HCT116 (cell line): ENCODE data around the gene ARHGAP45. TPM values are rescaled to one million over a fixed set of nuclear protein-coding genes. Genes with fewer than 3 reads are reported as not detected.

Experiments
- ATAC-seq: fragments of 200-7000 bp; cut with Tn5 transposase; 2 replicates; pipeline ENCODE4 v1.9.1; 2020; ENCODE audit warnings: mild to moderate bottlenecking, moderate library complexity
- BruUV-seq: library from RNA; stranded (reverse); fragments of 400-500 nt; replicated peaks from 2 replicates; lab custom pipeline; 2021; lab: Mats Ljungman, UMichigan
- CTCF ChIA-PET: fragments of 300-600 bp; sonication (Branson Sonifier 250); formaldehyde crosslinking; loops from one replicate; lab custom pipeline; 2021; ENCODE audit warnings: antibody characterized with exemption; lab: Charles Lee
- POLR2A ChIA-PET: fragments of 300-600, 350-600 bp; sonication (Branson Sonifier 250); formaldehyde crosslinking; loops from one replicate; lab custom pipeline; 2021; ENCODE audit warnings: antibody characterized with exemption; lab: Charles Lee
- RAD21 ChIA-PET, 2 experiments: fragments of 300-600 bp; sonication (Branson Sonifier 250); formaldehyde crosslinking; loops; one replicate each; lab custom pipeline; 2023; ENCODE audit warnings: low total read pairs in 2 of 2; ENCODE audit not compliant: uncharacterized antibody in 2 of 2, unreplicated experiment in 2 of 2, low non-redundant PET in 1 of 2; lab: Charles Lee
- DNase-seq: peaks from one replicate; pipeline ENCODE4 v3.0.0-alpha.2; 2010; ENCODE audit warnings: low read depth, low spot score
- H2AFZ ChIP-seq: fragments of 200-600 bp; shearing (Covaris generic), sonication (generic); 2 replicates; pipeline ENCODE4 v1.6.1; 2017; ENCODE audit warnings: low read depth, mixed run types, mixed read lengths, antibody characterized with exemption, low read length; ENCODE audit not compliant: poor library complexity, severe bottlenecking
- H3K27ac ChIP-seq: 2 replicates; pipeline ENCODE4 v1.5.1; 2012; ENCODE audit warnings: low read depth, low read length
- H3K27me3 ChIP-seq: fragments of 200-600 bp; sonication (generic); 2 replicates; pipeline ENCODE4 v1.6.1; 2016; ENCODE audit warnings: mixed run types, low read length, mixed read lengths; ENCODE audit not compliant: insufficient read depth
- H3K36me3 ChIP-seq, 2 experiments: fragments of 200-500 bp in 1 of 2; fragments of 200-600 bp in 1 of 2; sonication (Bioruptor generic) in 1 of 2; sonication (generic) in 1 of 2; 2 replicates each; pipeline versions ENCODE4 v1.5.1 to v1.6.1; 2014 to 2016; ENCODE audit warnings: low read length in 2 of 2, inconsistent platforms in 1 of 2, mixed read lengths in 1 of 2, mixed run types in 1 of 2; ENCODE audit not compliant: insufficient read depth in 2 of 2, control insufficient read depth in 1 of 2
- H3K4me1 ChIP-seq, 2 experiments: fragments of 200-600 bp in 1 of 2; sonication (generic) in 1 of 2; 2 replicates each; pipeline versions ENCODE4 v1.5.1 to v1.6.1; 2012 to 2017; ENCODE audit warnings: low read length in 2 of 2, inconsistent platforms in 1 of 2, mild to moderate bottlenecking in 1 of 2, mixed read lengths in 1 of 2, mixed run types in 1 of 2, moderate library complexity in 1 of 2; ENCODE audit not compliant: insufficient read depth in 2 of 2, control insufficient read depth in 1 of 2
- H3K4me2 ChIP-seq: fragments of 200-600 bp; sonication (generic); 2 replicates; pipeline ENCODE4 v1.6.1; 2017; ENCODE audit warnings: mixed run types, low read length, mixed read lengths
- H3K4me3 ChIP-seq, 2 experiments: fragments of 200-600 bp in 1 of 2; sonication (generic) in 1 of 2; replicated peaks in 1 of 2; 2 replicates each; pipeline ENCODE4 v1.5.1; 2011 to 2016; ENCODE audit warnings: low read length in 2 of 2, control low read depth in 1 of 2, low read depth in 1 of 2, mild to moderate bottlenecking in 1 of 2, mixed read lengths in 1 of 2, mixed run types in 1 of 2
- H3K79me2 ChIP-seq: fragments of 200-600 bp; sonication (generic); 2 replicates; pipeline ENCODE4 v1.6.1; 2017; ENCODE audit warnings: mild to moderate bottlenecking, mixed run types, low read length, moderate library complexity, mixed read lengths; ENCODE audit not compliant: insufficient read depth
- H3K9ac ChIP-seq: fragments of 200-600 bp; sonication (generic); 2 replicates; pipeline ENCODE4 v1.6.1; 2016; ENCODE audit warnings: low read length, mixed read lengths
- H3K9me2 ChIP-seq: fragments of 200-600 bp; sonication (generic), shearing (Covaris generic); 2 replicates; pipeline ENCODE4 v1.6.1; 2017; ENCODE audit warnings: mixed run types, mild to moderate bottlenecking, moderate library complexity; ENCODE audit not compliant: insufficient read depth
- H3K9me3 ChIP-seq, 2 experiments: fragments of 200-500 bp in 1 of 2; fragments of 200-600 bp in 1 of 2; sonication (Bioruptor generic) in 1 of 2; sonication (generic) in 1 of 2; 2 replicates each; pipeline ENCODE4 v1.6.1; 2014 to 2017; ENCODE audit warnings: low read length in 2 of 2, mixed read lengths in 2 of 2, inconsistent platforms in 1 of 2, low read depth in 1 of 2, mild to moderate bottlenecking in 1 of 2, mixed run types in 1 of 2, moderate library complexity in 1 of 2; ENCODE audit not compliant: control insufficient read depth in 1 of 2, insufficient read depth in 1 of 2
- H4K20me1 ChIP-seq: fragments of 200-600 bp; sonication (generic), shearing (Covaris generic); 2 replicates; pipeline ENCODE4 v1.6.1; 2017; ENCODE audit warnings: mixed run types, mild to moderate bottlenecking, moderate library complexity; ENCODE audit not compliant: insufficient read depth
- ATF3 ChIP-seq: IDR thresholded peaks from 2 replicates; pipeline ENCODE4 v1.6.1; 2012
- CEBPB ChIP-seq: IDR thresholded peaks from 2 replicates; pipeline ENCODE4 v1.6.1; 2012; ENCODE audit warnings: low read depth
- EGR1 ChIP-seq: IDR thresholded peaks from 2 replicates; pipeline ENCODE4 v1.6.1; 2012; ENCODE audit warnings: low read depth
- JUND ChIP-seq: IDR thresholded peaks from 2 replicates; pipeline ENCODE4 v1.6.1; 2012
- POLR2A ChIP-seq: IDR thresholded peaks from 2 replicates; pipeline ENCODE4 v1.7.0; 2011; ENCODE audit warnings: borderline replicate concordance; ENCODE audit not compliant: insufficient read depth, insufficient read length; ENCODE audit errors: extremely low read depth
- RAD21 ChIP-seq: IDR thresholded peaks from 2 replicates; pipeline ENCODE4 v1.6.1; 2012; ENCODE audit warnings: low read depth, mild to moderate bottlenecking
- SIN3A ChIP-seq: IDR thresholded peaks from 2 replicates; pipeline ENCODE4 v1.6.1; 2012; ENCODE audit warnings: low read depth
- SP1 ChIP-seq: IDR thresholded peaks from 2 replicates; pipeline ENCODE4 v1.6.1; 2012; ENCODE audit warnings: low read depth
- SRF ChIP-seq: IDR thresholded peaks from 2 replicates; pipeline ENCODE4 v1.6.1; 2012; ENCODE audit warnings: low read depth
- TCF7L2 ChIP-seq: IDR thresholded peaks from 2 replicates; pipeline ENCODE4 v1.7.0; 2011; ENCODE audit warnings: borderline replicate concordance, inconsistent platforms; ENCODE audit not compliant: insufficient read depth, insufficient read length; ENCODE audit errors: extremely low read depth
- ZBTB33 ChIP-seq: IDR thresholded peaks from 2 replicates; pipeline ENCODE4 v1.6.1; 2011; ENCODE audit warnings: mild to moderate bottlenecking, low read length, moderate library complexity; ENCODE audit not compliant: insufficient replicate concordance; ENCODE audit errors: extremely low read depth
- ZNF274 ChIP-seq: fragments of 200-500 bp; sonication (Bioruptor generic); IDR thresholded peaks from 2 replicates; pipeline ENCODE4 v1.6.1; 2014; ENCODE audit warnings: mild to moderate bottlenecking, low read depth, low read length, inconsistent platforms
- intact Hi-C: fragments of 100-400 bp; cut with micrococcal nuclease; formaldehyde crosslinking; loops from 2 replicates; pipeline ENCODE4 v1.10.0; 2022
- total RNA-seq: library from RNA; stranded (reverse); gene quantifications from one replicate; pipeline ENCODE4 v1.2.1, GENCODE V29; 2021; ENCODE audit not compliant: unreplicated experiment

ARHGAP45 gene
- total RNA-seq, 1 experiment from 2014 or later: 30.4 TPM

DNA sequence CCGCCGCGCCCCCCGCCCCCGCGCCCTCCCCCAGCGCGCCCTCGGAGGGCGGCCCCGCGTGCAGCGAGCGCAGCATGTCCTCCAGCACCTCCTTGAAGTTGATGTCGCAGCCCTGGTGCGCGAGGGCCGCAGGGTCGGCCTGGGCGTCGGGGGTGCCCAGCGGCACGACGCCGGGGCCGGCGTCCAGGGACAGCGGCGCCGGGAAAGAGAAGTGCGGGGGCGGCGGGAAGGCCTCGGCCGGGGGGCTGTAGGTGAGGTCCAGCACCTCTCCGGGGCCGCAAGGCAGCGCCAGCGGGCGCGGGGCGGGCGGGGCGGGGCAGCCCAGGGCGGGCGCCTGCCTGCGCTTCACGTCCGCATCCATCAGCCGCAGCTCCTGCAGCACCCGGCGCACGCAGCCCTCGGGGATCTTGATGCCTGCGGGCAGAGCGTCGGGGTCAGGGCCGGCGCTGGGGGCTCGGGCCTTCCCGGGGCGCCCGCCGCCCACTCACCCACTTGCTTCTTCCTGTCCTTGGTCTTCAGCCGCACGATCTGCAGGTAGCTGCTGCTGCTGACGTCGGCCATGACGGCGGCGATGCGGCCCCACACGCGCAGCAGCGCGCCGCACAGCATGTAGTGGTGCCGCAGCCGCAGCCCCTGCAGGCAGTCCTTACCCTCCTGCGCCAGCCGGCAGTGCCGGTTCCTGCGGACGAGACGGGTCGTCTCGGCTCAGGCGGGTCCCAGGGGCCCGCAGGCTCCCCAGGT lies 41.5 kb downstream of the ARHGAP45 start:
- no peak for ATAC-seq
- Histone ChIP-seq H3K9me2 (no peaks in the 10 kb centered on the region), H3K79me2 (peaks cover 24% of the 10 kb centered on the region), H3K9ac (no peak overlapping the region), H4K20me1 (no peaks in the 10 kb centered on the region), H3K36me3 (peaks cover 4 to 23% of the 10 kb centered on the region in 2 experiments; a peak in 3 of 4 replicates), H2AFZ (no peak overlapping the region), H3K9me3 (no peaks in the 10 kb centered on the region), H3K27me3 (no peaks in the 10 kb centered on the region), H3K4me2 (no peak overlapping the region), H3K4me1 (peaks cover 12 to 47% of the 10 kb centered on the region in 2 experiments), H3K4me3 (no peak overlapping the region), H3K27ac (no peak overlapping the region)
- ChIA-PET RAD21 (interaction anchor here in 1 of 2 experiments (0.6 kb wide), 1 partner anchor 21 kb away, joined by 3 read pairs; no protein-coding TSS in a partner anchor), CTCF (no interaction called here), POLR2A (interaction anchor here (0.6 kb wide), 1 partner anchor 60 kb away, joined by 3 read pairs; no protein-coding TSS in a partner anchor)
- BruUV-seq: no TSS peak
- no peak for DNase-seq
- intact Hi-C loops: no loop called here
- TF ChIP-seq JUND: no peak
- TF ChIP-seq SP1: no peak
- no peak for TF ChIP-seq ZBTB33
- TF ChIP-seq SRF: no peak
- TF ChIP-seq RAD21: no peak
- no peak for TF ChIP-seq POLR2A
- no peak for TF ChIP-seq TCF7L2
- TF ChIP-seq EGR1: no peak
- TF ChIP-seq ATF3: no peak
- TF ChIP-seq ZNF274: no peak
- no peak for TF ChIP-seq CEBPB
- no peak for TF ChIP-seq SIN3A
